Measurements from ENCODE around the gene HOXA5. TPM values are rescaled to one million over a fixed set of nuclear protein-coding genes. Genes with fewer than 3 reads are reported as not detected.

Gene HOXA5
- total RNA-seq, 1 experiment from 2014 or later, result 6.7 TPM

DNA sequence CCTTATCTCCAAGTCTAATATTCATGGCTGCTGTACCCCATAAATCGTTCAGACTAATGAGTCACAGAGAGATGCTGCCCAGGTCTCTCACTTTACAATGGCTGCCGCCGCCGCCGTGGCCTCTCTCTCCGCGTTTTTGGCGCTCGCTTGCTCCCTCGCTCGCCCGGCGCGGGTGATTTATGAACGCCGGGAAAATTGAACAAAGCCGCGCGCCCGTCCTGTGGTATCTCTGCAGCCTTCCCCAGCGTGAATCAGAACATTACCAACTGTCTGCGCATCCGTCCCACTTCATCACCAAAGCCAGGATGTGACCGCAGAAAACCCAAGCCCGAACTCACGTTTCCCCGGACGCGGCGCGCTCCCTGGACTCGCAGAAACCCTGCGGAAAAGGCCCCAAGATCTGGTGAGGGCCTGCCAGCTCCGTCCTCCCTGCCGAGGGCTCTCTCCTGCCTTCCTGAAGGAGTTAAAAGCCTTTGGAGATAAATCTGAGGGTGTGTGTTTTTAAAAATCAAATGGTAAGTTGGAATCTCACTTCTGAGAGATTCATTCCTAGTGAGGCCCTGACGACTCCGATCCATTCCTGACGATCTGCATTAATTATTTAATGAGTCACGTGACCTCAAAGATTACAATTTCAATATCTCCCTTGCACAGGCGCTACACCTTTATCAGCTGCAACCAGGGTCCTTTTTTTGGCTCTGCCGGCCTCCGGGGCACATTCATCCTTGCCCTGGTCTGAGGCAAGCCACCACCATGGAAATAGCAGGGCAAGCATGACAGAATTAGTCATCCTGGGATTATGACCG is 19.2 kb downstream of the HOXA5 start (continued):
- TF ChIP-seq, protein P1, sequence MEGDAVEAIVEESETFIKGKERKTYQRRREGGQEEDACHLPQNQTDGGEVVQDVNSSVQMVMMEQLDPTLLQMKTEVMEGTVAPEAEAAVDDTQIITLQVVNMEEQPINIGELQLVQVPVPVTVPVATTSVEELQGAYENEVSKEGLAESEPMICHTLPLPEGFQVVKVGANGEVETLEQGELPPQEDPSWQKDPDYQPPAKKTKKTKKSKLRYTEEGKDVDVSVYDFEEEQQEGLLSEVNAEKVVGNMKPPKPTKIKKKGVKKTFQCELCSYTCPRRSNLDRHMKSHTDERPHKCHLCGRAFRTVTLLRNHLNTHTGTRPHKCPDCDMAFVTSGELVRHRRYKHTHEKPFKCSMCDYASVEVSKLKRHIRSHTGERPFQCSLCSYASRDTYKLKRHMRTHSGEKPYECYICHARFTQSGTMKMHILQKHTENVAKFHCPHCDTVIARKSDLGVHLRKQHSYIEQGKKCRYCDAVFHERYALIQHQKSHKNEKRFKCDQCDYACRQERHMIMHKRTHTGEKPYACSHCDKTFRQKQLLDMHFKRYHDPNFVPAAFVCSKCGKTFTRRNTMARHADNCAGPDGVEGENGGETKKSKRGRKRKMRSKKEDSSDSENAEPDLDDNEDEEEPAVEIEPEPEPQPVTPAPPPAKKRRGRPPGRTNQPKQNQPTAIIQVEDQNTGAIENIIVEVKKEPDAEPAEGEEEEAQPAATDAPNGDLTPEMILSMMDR (IDR thresholded peaks at IDR 0.05 in 2 of 3, conservative IDR thresholded peaks at IDR 0.05 in 1 of 3; ENCODE audit: borderline replicate concordance in 1 of 3, insufficient read depth in 1 of 3, low read depth in 2 of 3, low read length in 2 of 3), result no peak

DNA sequence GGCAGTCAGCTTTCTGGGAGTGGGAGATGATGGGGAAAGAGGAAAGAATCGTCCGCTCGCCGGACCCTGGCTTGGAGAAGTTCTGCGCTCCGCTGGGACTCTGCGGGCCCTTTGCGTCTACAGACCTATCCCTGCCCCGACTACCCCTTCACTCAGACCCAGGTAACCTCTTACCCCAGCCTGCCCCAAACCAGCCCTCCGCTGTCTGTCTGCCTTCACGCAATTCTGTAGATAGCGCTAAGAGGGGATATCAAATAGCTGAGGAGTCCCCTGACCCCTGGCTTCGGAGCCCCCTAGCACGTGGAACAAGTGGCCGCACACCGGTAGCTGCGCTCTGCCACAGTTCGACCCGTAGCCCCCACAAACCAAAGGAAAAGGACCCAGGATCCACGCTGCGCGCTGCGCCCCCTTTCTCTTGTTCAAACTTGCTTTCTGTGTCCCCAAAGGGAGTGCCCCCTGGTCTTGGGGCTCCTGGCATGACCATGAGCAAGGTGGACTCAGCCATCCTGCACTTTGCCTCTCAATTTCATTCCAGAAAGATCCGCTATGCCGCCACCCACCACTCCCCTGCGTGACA is 19.9 kb downstream of the HOXA5 start:
- Histone ChIP-seq H3K79me2 (ENCODE audit: insufficient read depth, low read length) (no peaks in the 10 kb centered on the region), H3K4me3 (replicated peaks in 1 of 2; ENCODE audit: low read depth in 1 of 2, low read length in 2 of 2) (peak overlapping the region; percentile 27 to 37), H3K27ac (ENCODE audit: low read depth, low read length) (peak overlapping the region; percentile 60; the same call in 1 of the 2 replicates), H2AFZ (ENCODE audit: low read depth, low read length, poor library complexity, severe bottlenecking) (peak overlapping the region; percentile 70), H3K9me3 (ENCODE audit: control insufficient read depth in 1 of 2, insufficient read depth in 1 of 2, low read depth in 1 of 2, low read length in 2 of 2) (no peaks in the 10 kb centered on the region), H3K4me2 (ENCODE audit: low read length) (peak overlapping the region; percentile 76), H4K20me1 (ENCODE audit: insufficient read depth) (no peaks in the 10 kb centered on the region), H3K27me3 (ENCODE audit: insufficient read depth, low read length) (peaks cover 40% of the 10 kb centered on the region), H3K36me3 (ENCODE audit: control insufficient read depth in 1 of 2, insufficient read depth in 2 of 2, low read length in 2 of 2) (no peaks in the 10 kb centered on the region), H3K9me2 (ENCODE audit: insufficient read depth) (no peaks in the 10 kb centered on the region), H3K4me1 (ENCODE audit: control insufficient read depth in 1 of 2, insufficient read depth in 2 of 2, low read length in 2 of 2) (peaks cover 33 to 78% of the 10 kb centered on the region in 2 experiments), H3K9ac (ENCODE audit: low read length) (peak overlapping the region; percentile 52)
- POLR2A ChIA-PET, result no interaction called here
- RAD21 ChIA-PET (ENCODE audit: low non-redundant PET in 1 of 2, low total read pairs in 2 of 2, uncharacterized antibody in 2 of 2, unreplicated experiment in 2 of 2), result no interaction called here
- no peak for ATAC-seq
- TF ChIP-seq ZNF274 (IDR thresholded peaks at IDR 0.05; ENCODE audit: low read depth, low read length) (no peak), EGR1 (IDR thresholded peaks at IDR 0.05; ENCODE audit: low read depth) (no peak), CBX3 (IDR thresholded peaks at IDR 0.05; ENCODE audit: low read depth) (no peak), SP1 (IDR thresholded peaks at IDR 0.05; ENCODE audit: low read depth) (no peak), POLR2A (IDR thresholded peaks at IDR 0.05; ENCODE audit: borderline replicate concordance, extremely low read depth, insufficient read depth, insufficient read length) (no peak)
- TF ChIP-seq, protein P2, sequence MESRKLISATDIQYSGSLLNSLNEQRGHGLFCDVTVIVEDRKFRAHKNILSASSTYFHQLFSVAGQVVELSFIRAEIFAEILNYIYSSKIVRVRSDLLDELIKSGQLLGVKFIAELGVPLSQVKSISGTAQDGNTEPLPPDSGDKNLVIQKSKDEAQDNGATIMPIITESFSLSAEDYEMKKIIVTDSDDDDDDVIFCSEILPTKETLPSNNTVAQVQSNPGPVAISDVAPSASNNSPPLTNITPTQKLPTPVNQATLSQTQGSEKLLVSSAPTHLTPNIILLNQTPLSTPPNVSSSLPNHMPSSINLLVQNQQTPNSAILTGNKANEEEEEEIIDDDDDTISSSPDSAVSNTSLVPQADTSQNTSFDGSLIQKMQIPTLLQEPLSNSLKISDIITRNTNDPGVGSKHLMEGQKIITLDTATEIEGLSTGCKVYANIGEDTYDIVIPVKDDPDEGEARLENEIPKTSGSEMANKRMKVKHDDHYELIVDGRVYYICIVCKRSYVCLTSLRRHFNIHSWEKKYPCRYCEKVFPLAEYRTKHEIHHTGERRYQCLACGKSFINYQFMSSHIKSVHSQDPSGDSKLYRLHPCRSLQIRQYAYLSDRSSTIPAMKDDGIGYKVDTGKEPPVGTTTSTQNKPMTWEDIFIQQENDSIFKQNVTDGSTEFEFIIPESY (IDR thresholded peaks at IDR 0.05; ENCODE audit: extremely low read depth, insufficient replicate concordance, low read length), result no peak
- no TSS peak for BruUV-seq (replicated peaks)
- CTCF ChIA-PET, result no interaction called here
- intact Hi-C loops (cut with micrococcal nuclease), result no loop called here
- no peak for DNase-seq (ENCODE audit: low read depth, low spot score)
